Trophoblast cell (in vitro differentiated cells and primary cell): ENCODE data around the gene NAT14.
A peak's percentile ranks its signal among the peaks of the same experiment; 100 is the strongest.

ENCODE experiments used
- DNase-seq, 2 donors: peaks; one replicate each; pipeline ENCODE4 v3.0.0-alpha.2; 2016
- H2AFZ ChIP-seq: 2 replicates; pipeline ENCODE4 v1.6.1; 2013; ENCODE audit warnings: low read length, moderate library complexity, mild to moderate bottlenecking; ENCODE audit not compliant: insufficient read depth, poor library complexity
- H2AK5ac ChIP-seq: 2 replicates; pipeline ENCODE4 v1.6.1; 2013; ENCODE audit warnings: mild to moderate bottlenecking, low read length
- H2BK120ac ChIP-seq: 2 replicates; pipeline ENCODE4 v1.6.1; 2013; ENCODE audit warnings: low read length, mild to moderate bottlenecking, moderate library complexity; ENCODE audit not compliant: insufficient read depth, poor library complexity
- H2BK12ac ChIP-seq: 2 replicates; pipeline ENCODE4 v1.6.1; 2013; ENCODE audit warnings: mild to moderate bottlenecking, low read length, moderate library complexity
- H2BK5ac ChIP-seq: 2 replicates; pipeline ENCODE4 v1.6.1; 2013; ENCODE audit warnings: low read length, low read depth, moderate library complexity, mild to moderate bottlenecking; ENCODE audit not compliant: poor library complexity
- H3K14ac ChIP-seq: 2 replicates; pipeline ENCODE4 v1.6.1; 2013; ENCODE audit warnings: mild to moderate bottlenecking, low read length
- H3K18ac ChIP-seq: 2 replicates; pipeline ENCODE4 v1.6.1; 2013; ENCODE audit warnings: mild to moderate bottlenecking, low read length
- H3K23ac ChIP-seq: 2 replicates; pipeline ENCODE4 v1.6.1; 2013; ENCODE audit warnings: low read length
- H3K27ac ChIP-seq: 2 replicates; pipeline ENCODE4 v1.5.1; 2013; ENCODE audit warnings: low read depth, mild to moderate bottlenecking, inconsistent platforms, low read length, moderate library complexity
- H3K27me3 ChIP-seq: 2 replicates; pipeline ENCODE4 v1.6.1; 2013; ENCODE audit warnings: inconsistent platforms, mild to moderate bottlenecking, low read length, moderate library complexity; ENCODE audit not compliant: insufficient read depth
- H3K36me3 ChIP-seq, 2 experiments: 1 replicate in 1 of 2; 2 replicates in 1 of 2; pipeline ENCODE4 v1.6.1; 2013; ENCODE audit warnings: low read length in 2 of 2, mild to moderate bottlenecking in 2 of 2, moderate library complexity in 1 of 2; ENCODE audit not compliant: insufficient read depth in 2 of 2, control insufficient read depth in 1 of 2
- H3K4ac ChIP-seq: 2 replicates; pipeline ENCODE4 v1.6.1; 2013; ENCODE audit warnings: low read depth, mild to moderate bottlenecking, low read length, moderate library complexity
- H3K4me1 ChIP-seq, 2 experiments: 1 replicate in 1 of 2; 2 replicates in 1 of 2; pipeline ENCODE4 v1.6.1; 2013; ENCODE audit warnings: low read length in 2 of 2, mild to moderate bottlenecking in 2 of 2, moderate library complexity in 1 of 2; ENCODE audit not compliant: insufficient read depth in 2 of 2, control insufficient read depth in 1 of 2
- H3K4me2 ChIP-seq: 2 replicates; pipeline ENCODE4 v1.6.1; 2013; ENCODE audit warnings: inconsistent platforms, mild to moderate bottlenecking, low read length, moderate library complexity
- H3K4me3 ChIP-seq: 2 replicates; pipeline ENCODE4 v1.5.1; 2013; ENCODE audit warnings: mild to moderate bottlenecking, low read depth, low read length, inconsistent platforms
- H3K79me1 ChIP-seq: one replicate; pipeline ENCODE4 v1.6.1; 2013; ENCODE audit warnings: low read length
- H3K79me2 ChIP-seq: 2 replicates; pipeline ENCODE4 v1.6.1; 2013; ENCODE audit warnings: low read length, mild to moderate bottlenecking; ENCODE audit not compliant: control insufficient read depth, insufficient read depth, poor library complexity
- H3K9ac ChIP-seq: 2 replicates; pipeline ENCODE4 v1.6.1; 2013; ENCODE audit warnings: mild to moderate bottlenecking, low read length
- H3K9me3 ChIP-seq: 2 replicates; pipeline ENCODE4 v1.6.1; 2013; ENCODE audit warnings: low read depth, mild to moderate bottlenecking, control low read depth, inconsistent platforms, low read length; ENCODE audit not compliant: insufficient read depth
- H4K12ac ChIP-seq: 2 replicates; pipeline ENCODE4 v1.6.1; 2013; ENCODE audit warnings: low read depth, mild to moderate bottlenecking, low read length, moderate library complexity
- H4K8ac ChIP-seq: 2 replicates; pipeline ENCODE4 v1.6.1; 2013; ENCODE audit warnings: low read depth, mild to moderate bottlenecking, low read length, moderate library complexity
- H4K91ac ChIP-seq: one replicate; pipeline ENCODE4 v1.6.1; 2013; ENCODE audit warnings: low read depth, mild to moderate bottlenecking, low read length, moderate library complexity
- WGBS: extraction: QIAGEN DNeasy Blood & Tissue Kit; methylation state at CpG from one replicate; pipeline ENCODE4 v1.1.7; 2013; ENCODE audit warnings: missing lambda C conversion rate; ENCODE audit not compliant: insufficient read length, insufficient coverage; ENCODE audit errors: extremely low coverage; 5-methylcytosine and 5-hydroxymethylcytosine counted together

Gene NAT14

GRCh38 chr19:55516878-55517620 is 32.1 kb downstream of the NAT14 start:
- Histone ChIP-seq H2AFZ (peak overlapping the region; percentile 67), H3K79me1 (peaks cover 3% of the 10 kb centered on the region), H3K4ac (no peak overlapping the region), H2AK5ac (peak overlapping the region; percentile 11), H3K36me3 (peaks cover 3 to 8% of the 10 kb centered on the region in 2 experiments), H3K27me3 (no peaks in the 10 kb centered on the region), H2BK12ac (no peak overlapping the region), H2BK5ac (no peak overlapping the region), H4K12ac (peak overlapping the region; percentile 24), H2BK120ac (no peak overlapping the region), H3K14ac (no peak overlapping the region), H3K9ac (no peak overlapping the region), H3K4me3 (peak overlapping the region; percentile 3), H3K23ac (no peak overlapping the region), H3K9me3 (peaks cover 5% of the 10 kb centered on the region), H4K91ac (peak overlapping the region; percentile 10), H4K8ac (peak overlapping the region; percentile 30), H3K4me2 (peak overlapping the region; percentile 59), H3K27ac (no peak overlapping the region), H3K18ac (peak overlapping the region; percentile 14), H3K79me2 (no peaks in the 10 kb centered on the region), H3K4me1 (peaks cover 0 to 4% of the 10 kb centered on the region in 2 experiments)
- WGBS, result no CpG with 5 or more reads among the region's 61 CpGs
- DNase-seq, result peak; percentile 84 to 94

- no peak overlapping the region for H2BK120ac ChIP-seq
- peak in 1 of 2 donors; percentile 7 for DNase-seq
- H3K23ac ChIP-seq, result no peak overlapping the region
- no peak overlapping the region for H2BK12ac ChIP-seq
- peaks cover 0 to 4% of the 10 kb centered on the region in 2 experiments for H3K4me1 ChIP-seq
- no peak overlapping the region for H2AK5ac ChIP-seq
- no peak overlapping the region for H2BK5ac ChIP-seq
- no peak overlapping the region for H3K4me3 ChIP-seq
- peaks cover 3% of the 10 kb centered on the region for H3K79me1 ChIP-seq
- peaks cover 0 to 3% of the 10 kb centered on the region in 2 experiments for H3K36me3 ChIP-seq
- H3K18ac ChIP-seq, result no peak overlapping the region
- H3K14ac ChIP-seq, result no peak overlapping the region
- H4K8ac ChIP-seq, result no peak overlapping the region
- no peak overlapping the region for H3K27ac ChIP-seq
- no peak overlapping the region for H4K91ac ChIP-seq
- H3K27me3 ChIP-seq, result no peaks in the 10 kb centered on the region
- H4K12ac ChIP-seq, result no peak overlapping the region
- no peak overlapping the region for H3K4ac ChIP-seq
- WGBS, result no CpG with 5 or more reads among the region's 10 CpGs
- H2AFZ ChIP-seq, result no peak overlapping the region
- no peak overlapping the region for H3K4me2 ChIP-seq
- H3K79me2 ChIP-seq, result no peaks in the 10 kb centered on the region
- peaks cover 5% of the 10 kb centered on the region for H3K9me3 ChIP-seq
- no peak overlapping the region for H3K9ac ChIP-seq
These were observed 34.7 kb downstream of the NAT14 start for GRCh38 chr19:55519451-55520311.

- Histone ChIP-seq H3K4me1 (peaks cover 0 to 4% of the 10 kb centered on the region in 2 experiments), H3K23ac (no peak overlapping the region)
- WGBS, result no CpG with 5 or more reads among the region's 14 CpGs
These were observed 35.8 kb downstream of the NAT14 start for GRCh38 chr19:55520691-55521292.

GRCh38 chr19:55525289-55526101 is 40.5 kb downstream of the NAT14 start:
- Histone ChIP-seq H3K4me3 (no peak overlapping the region), H3K27ac (no peak overlapping the region), H4K12ac (no peak overlapping the region), H3K9me3 (peaks cover 11% of the 10 kb centered on the region), H2AK5ac (no peak overlapping the region), H3K79me2 (no peaks in the 10 kb centered on the region), H4K8ac (no peak overlapping the region), H4K91ac (no peak overlapping the region), H3K4me1 (no peaks in the 10 kb centered on the region), H2AFZ (no peak overlapping the region), H3K14ac (no peak overlapping the region), H3K27me3 (no peaks in the 10 kb centered on the region), H3K23ac (no peak overlapping the region), H3K36me3 (no peaks in the 10 kb centered on the region), H2BK12ac (no peak overlapping the region), H3K9ac (no peak overlapping the region), H2BK5ac (no peak overlapping the region), H3K4me2 (no peak overlapping the region), H2BK120ac (no peak overlapping the region), H3K79me1 (no peaks in the 10 kb centered on the region), H3K18ac (no peak overlapping the region), H3K4ac (no peak overlapping the region)
- no peak for DNase-seq
- WGBS, result 100% methylated on average over 5 of the region's 29 CpGs

More at GRCh38 chr19:55520691-55521292, 35.8 kb downstream of the NAT14 start:
- H3K9ac ChIP-seq, result no peak overlapping the region
- H3K79me1 ChIP-seq, result peaks cover 3% of the 10 kb centered on the region
- H3K79me2 ChIP-seq, result no peaks in the 10 kb centered on the region
- H3K36me3 ChIP-seq, result no peaks in the 10 kb centered on the region
- peaks cover 5% of the 10 kb centered on the region for H3K9me3 ChIP-seq
- H2BK120ac ChIP-seq, result no peak overlapping the region
- no peak overlapping the region for H2AFZ ChIP-seq
- no peak overlapping the region for H3K4ac ChIP-seq
- H2AK5ac ChIP-seq, result no peak overlapping the region
- H3K14ac ChIP-seq, result no peak overlapping the region
- no peak overlapping the region for H2BK12ac ChIP-seq
- peak overlapping the region; percentile 4 for H3K4me3 ChIP-seq
- H2BK5ac ChIP-seq, result no peak overlapping the region
- H3K18ac ChIP-seq, result no peak overlapping the region
- no peak for DNase-seq
- H4K12ac ChIP-seq, result no peak overlapping the region
- no peak overlapping the region for H3K4me2 ChIP-seq
- no peak overlapping the region for H3K27ac ChIP-seq
- H4K8ac ChIP-seq, result no peak overlapping the region
- H4K91ac ChIP-seq, result no peak overlapping the region
- H3K27me3 ChIP-seq, result no peaks in the 10 kb centered on the region
